VCaP (cell line): ENCODE measurements around the gene TRIM69.
A peak's percentile ranks its signal among the peaks of the same experiment; 100 is the strongest.

Experiments
- H3K27ac ChIP-seq: fragments of 450-650 bp; 2 replicates; pipeline ENCODE4 v1.5.1; 2017
- CTCF ChIP-seq: fragments of 450-650 bp; conservative IDR thresholded peaks from 2 replicates; pipeline ENCODE4 v1.5.1; 2017; ENCODE audit warnings: mild to moderate bottlenecking, moderate library complexity

TRIM69 gene

GRCh38 chr15:44712346-44713005, 23.9 kb upstream of the TRIM69 start:
- TF ChIP-seq CTCF: no peak
- H3K27ac ChIP-seq: peak overlapping the region; percentile 89

GRCh38 chr15:44713006-44713966, 23.0 kb upstream of the TRIM69 start:
- peak; percentile 63 for TF ChIP-seq CTCF
- H3K27ac ChIP-seq: peak overlapping the region; percentile 89

GRCh38 chr15:44715142-44715796, 21.1 kb upstream of the TRIM69 start:
- H3K27ac ChIP-seq: no peak overlapping the region
- no peak for TF ChIP-seq CTCF

DNA sequence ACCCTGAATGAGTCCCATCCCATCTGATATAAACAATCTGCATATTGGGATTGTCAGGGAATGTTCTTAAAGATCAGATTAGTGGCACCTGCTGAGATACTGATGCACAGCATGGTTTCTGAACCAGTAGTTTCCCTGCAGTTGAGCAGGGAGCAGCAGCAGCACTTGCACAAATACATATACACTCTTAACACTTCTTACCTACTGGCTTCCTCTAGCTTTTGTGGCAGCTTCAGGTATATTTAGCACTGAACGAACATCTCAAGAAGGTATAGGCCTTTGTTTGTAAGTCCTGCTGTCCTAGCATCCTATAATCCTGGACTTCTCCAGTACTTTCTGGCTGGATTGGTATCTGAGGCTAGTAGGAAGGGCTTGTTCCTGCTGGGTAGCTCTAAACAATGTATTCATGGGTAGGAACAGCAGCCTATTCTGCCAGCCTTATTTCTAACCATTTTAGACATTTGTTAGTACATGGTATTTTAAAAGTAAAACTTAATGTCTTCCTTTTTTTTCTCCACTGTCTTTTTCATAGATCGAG, 20.5 kb upstream of the TRIM69 start:
- H3K27ac ChIP-seq: no peak overlapping the region
- TF ChIP-seq CTCF: no peak

- no peak overlapping the region for H3K27ac ChIP-seq
- TF ChIP-seq CTCF: no peak
Observed at GRCh38 chr15:44716983-44717602, 19.2 kb upstream of the TRIM69 start.

GRCh38 chr15:44718180-44718926, 18.0 kb upstream of the TRIM69 start:
- no peak overlapping the region for H3K27ac ChIP-seq
- no peak for TF ChIP-seq CTCF
